NCI-H1092 treated with DMSO at 0.1 percent for 48 hours (cell line): Measurements from ENCODE around the gene GRPR.
"Not testable (repeated sequence)": the region's sequence is repeated elsewhere in the genome, so short reads cannot be mapped to it uniquely, and the experiment has no call there.

Experiments used
- DNase-seq: peaks from one replicate; lab custom pipeline; 2025; lab: John Stamatoyannopoulos, UW

The GRPR gene

GRCh38 chrX:16137416-16138107, 14.2 kb downstream of the GRPR start:
- no peak for DNase-seq

- DNase-seq: no peak
Observed at GRCh38 chrX:16138108-16138427, 14.7 kb downstream of the GRPR start.

DNA sequence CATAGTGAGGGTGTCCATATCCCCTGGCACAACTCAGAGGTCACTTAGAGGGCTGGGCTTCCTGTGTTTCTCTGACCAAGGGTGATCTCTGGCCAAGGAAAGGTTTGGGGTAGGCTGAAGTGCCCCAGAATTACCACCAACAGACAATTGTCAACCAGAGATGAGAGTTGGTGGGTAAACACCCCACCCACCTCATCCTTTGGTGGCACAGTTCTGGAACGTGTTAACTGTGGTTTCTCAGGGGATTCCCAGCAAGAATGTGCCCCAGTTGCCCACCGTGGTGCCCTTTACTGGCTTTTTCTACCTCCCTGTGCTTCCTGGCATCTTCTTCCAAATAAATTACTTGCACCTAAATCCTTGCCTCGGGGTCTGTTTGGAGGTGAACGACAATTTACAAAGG, 17.1 kb downstream of the GRPR start:
- DNase-seq: no peak

DNA sequence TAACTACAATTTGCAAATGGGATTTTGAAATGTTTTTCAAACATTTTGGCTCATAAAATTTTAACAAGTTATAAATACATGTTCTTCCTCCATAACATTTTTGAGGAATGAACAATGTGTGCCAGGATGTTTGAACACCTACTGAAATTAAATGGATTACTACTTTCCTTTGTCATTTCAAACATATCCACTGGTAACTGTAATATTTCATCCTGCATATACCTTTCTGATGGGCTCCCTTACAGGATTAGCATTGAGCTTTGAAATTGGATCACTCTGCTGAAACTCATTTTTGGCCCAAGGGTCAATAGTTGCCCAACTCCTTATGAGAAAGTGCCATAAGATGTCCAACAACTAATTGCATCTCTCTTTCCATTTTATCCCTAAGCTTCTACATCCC, 17.6 kb downstream of the GRPR start:
- DNase-seq: no peak

- no peak for DNase-seq
Observed at GRCh38 chrX:16141422-16142245, 18.3 kb downstream of the GRPR start.

- no peak for DNase-seq
Observed at GRCh38 chrX:16142246-16142558, 18.8 kb downstream of the GRPR start.

DNA sequence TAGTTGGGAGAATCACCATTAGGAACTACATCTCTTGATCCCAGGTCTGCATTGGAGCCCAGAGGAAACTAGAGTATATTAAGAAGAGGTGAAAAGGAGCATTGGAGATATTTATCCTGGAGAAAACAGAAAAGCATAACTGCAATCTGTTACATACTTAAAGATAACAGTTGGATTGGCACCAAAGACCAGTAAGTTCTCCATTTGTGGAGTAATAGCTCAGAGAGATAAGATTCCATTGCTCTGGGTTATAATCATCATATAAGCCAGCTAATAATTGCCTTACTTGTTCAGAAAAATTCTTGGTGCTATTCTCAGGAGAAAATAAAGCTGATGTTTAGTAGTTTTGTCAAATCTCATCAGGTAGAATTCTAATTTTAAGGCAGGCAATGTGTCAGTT, 20.6 kb downstream of the GRPR start:
- DNase-seq: no peak

DNA sequence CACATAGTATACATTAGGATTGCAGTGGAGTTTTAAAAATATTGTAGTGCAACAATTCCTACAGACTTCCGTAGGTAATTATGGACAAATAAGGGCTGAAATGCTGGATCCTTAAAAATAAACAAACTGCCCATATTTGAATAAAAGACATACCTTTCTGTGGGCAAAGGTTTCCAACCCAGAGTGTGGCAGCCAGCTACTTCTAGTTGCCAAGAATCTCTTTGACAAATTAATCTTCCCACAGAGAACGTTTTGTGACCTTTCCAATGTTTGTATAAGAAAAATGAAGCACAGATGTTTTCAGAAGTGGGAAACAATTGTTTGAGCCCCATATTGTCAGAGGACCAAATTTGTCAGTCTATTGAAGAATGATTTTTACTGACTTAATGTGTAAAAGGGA, 21.1 kb downstream of the GRPR start:
- no peak for DNase-seq

GRCh38 chrX:16145093-16145492, 21.7 kb downstream of the GRPR start:
- not testable (repeated sequence) for DNase-seq

GRCh38 chrX:16145656-16146055, 22.3 kb downstream of the GRPR start:
- DNase-seq: no peak

DNA sequence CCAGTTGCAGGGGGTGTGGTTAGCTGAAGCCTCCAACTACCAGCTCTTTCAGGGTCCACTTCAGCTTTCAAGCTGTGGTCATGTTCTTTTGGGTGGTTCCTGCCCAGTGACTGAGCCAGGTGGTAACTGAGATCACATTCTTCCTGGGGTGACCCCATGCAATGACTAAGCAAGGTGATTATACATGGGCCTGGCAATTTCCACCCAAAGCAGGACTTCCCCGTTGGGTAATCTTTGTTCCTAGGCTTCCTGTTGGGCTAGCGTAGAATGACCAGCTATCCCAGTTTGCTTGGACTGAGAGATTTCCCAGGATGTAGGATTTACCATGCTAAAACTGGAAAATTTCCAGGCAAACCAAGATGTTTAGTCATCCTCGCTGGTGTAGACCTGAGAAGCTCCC, 25.5 kb downstream of the GRPR start:
- DNase-seq: no peak

DNA sequence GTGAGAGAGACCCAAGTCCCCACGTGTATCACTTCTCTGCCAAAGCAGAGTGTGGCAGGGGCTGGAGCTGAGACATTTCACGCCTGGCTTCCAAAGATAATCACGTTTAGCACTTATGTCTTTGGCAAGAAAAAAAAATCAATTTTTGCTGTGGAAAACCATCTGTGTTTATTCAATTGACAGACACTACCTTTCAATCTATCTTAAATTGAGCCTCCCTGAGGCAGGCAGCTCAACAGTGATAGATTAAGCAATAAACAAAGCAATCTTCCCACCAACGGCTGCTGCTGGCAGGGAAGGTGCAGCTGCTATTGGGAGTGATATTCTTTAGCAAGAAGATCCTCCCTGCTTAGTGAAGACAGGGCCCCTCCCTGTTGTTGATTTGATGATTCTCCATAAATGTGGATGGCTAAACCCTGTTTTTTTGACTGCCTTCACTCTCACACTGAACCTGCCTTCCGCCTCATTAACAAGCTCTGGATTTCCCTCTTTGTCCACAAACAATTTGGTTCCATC, 32.3 kb downstream of the GRPR start:
- DNase-seq: peak; percentile 81

DNA sequence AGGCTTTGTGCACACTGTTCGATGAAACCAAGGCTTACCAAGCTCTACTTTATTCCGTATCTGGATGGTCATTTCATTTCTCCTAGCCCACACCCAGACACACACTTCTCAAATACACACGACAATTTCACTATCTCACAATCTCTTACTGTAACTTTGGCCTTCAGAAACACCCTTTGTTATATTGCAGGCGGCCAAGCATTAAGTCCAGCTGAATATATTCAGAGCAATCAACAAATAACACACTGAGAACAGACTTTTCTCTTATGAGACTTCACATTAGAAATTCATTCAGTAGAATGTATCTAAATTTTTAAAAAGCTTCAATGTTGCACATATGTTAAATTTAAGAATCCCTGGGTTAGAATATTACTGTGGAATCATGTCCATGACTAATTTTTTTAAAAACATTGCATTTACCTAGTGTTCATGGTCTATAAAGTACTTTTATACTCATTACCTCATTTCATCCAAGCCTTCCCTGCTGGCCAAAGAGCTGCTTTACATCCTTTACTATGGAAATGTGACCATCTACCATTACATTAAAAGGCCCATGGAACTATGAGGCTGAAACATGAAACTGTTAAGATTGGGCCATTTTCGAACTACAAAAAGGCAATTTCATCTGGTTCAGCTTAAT, 33.4 kb downstream of the GRPR start:
- no peak for DNase-seq

GRCh38 chrX:16160729-16161128, 37.4 kb downstream of the GRPR start:
- DNase-seq: no peak

GRCh38 chrX:16161173-16161572, 37.8 kb downstream of the GRPR start:
- DNase-seq: not testable (repeated sequence)

GRCh38 chrX:16162391-16162790, 39.0 kb downstream of the GRPR start:
- no peak for DNase-seq

DNA sequence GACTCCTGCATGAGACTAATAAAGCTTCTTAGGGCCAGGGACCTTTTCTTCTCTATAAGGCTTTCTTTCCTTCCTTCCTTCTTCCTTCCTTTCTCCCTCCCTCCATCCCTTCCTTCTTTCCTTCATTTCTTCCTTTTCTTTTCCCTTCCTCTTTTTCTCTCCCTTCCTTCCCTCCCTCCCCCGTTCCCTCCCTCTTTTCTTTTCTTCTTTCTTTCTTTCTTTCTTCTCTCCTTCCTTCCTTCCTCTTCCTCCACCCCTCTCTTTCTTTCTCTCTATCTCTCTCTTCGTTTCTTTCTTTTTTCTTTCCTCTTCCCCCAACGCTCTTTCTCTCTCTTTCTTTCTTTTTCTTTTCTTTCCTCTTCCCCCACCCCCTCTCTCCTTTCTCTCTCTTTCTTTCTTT, 41.4 kb downstream of the GRPR start:
- no peak for DNase-seq

DNA sequence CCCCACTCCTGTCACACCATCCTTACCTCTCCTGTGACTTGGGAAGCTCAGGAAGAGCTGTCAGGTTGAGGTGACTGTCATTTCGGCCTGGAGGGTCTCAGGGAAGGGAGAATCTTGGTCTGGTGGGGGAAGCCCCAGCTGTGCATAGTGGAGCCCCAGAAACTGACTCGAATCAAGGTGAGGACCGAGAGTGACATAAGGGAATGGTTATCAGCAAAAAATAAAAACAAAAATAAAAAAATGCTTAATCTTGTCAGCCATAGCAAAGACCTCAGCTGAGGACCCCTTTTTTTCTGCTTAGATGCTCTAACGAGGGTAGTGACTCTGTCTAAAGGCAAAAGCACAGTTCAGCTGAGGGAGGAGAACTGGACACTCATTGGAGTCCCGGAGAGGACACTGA, 43.8 kb downstream of the GRPR start, which contains the start of gene MAGEB17:
Gene MAGEB17, plus strand, starts transcription at position 301 of the 400 bp plus-strand sequence. CDS start 2,902 bp downstream, outside the sequence.
- DNase-seq: no peak

DNA sequence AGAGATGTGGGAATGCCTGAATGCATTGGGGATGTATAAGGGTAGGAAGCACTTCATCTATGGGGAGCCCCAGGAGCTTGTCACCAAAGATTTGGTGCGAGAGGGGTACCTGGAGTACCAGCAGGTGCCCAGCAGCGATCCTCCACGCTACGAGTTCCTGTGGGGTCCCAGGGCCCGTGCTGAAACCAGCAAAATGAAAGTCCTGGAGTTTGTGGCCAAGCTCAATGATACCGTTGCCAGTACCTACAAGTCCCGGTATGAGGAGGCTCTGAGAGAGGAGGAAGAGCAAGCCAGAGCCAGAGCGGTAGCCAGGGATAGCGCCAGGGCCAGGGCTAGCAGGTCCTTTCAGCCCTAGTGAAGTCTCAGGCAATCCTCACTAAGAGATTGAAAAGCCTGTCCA, 47.7 kb downstream of the GRPR start:
- DNase-seq: no peak

DNA sequence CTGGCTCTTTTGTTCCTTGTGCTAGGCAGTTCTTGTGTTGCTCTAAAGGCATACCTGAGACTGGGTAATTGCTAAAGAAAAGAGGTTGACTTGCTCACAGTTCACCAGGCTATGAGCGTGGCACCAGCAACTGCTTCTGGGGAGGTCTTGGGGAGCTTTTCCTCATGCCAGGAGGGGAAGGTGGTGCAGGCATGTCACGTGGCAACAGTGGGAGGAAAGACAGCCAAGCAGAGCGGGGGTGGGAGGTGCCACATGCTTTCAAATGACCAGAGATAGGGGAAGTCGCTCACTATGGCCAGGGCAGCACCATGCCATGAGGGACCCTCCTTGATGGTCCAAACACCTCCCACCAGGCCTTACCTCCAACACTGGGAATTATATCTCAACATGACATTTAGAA, 48.6 kb downstream of the GRPR start:
- DNase-seq: no peak

DNA sequence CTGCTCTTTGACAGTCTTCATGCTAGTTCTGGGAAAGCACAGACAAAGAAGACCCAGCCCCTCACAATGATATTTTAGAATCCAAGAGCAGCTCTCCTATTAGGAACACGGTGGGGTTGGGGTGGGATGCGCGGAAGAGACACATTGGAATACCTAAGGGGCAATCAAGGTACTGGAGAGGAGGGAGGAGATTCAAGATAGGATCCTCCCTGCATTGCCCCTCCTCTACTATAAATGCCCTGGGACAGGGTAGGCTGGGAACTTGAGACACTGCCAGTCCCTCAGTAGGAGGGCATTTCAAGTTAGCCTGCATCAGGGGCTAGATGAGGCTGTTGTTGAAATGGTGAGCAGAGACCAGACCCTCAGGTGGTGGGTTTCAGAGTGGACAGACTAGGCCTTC, 49.0 kb downstream of the GRPR start:
- no peak for DNase-seq

- no peak for DNase-seq
Observed at GRCh38 chrX:16175329-16176061, 52.1 kb downstream of the GRPR start.
